Upper lobe of left lung (tissue), 6 donors: ENCODE measurements around the gene STIMATE. TPM values are rescaled to one million over a fixed set of nuclear protein-coding genes. Genes with fewer than 3 reads are reported as not detected.

ENCODE experiments used
- ATAC-seq, 2 donors: fragments of 200-7000 bp; cut with Tn5 transposase; one replicate each; pipeline ENCODE4 v1.9.1; 2022; ENCODE audit warnings: mild to moderate bottlenecking in 2 of 2, moderate library complexity in 2 of 2; ENCODE audit not compliant: low FRiP score in 2 of 2
- DNase-seq, 2 donors: peaks; one replicate each; pipeline ENCODE4 v3.0.0-alpha.2; 2019 to 2020
- H3K27ac ChIP-seq, 4 donors: fragments of 200-600 bp; sonication (generic); one replicate each; pipeline ENCODE4 v1.5.1; 2016 to 2019
- H3K27me3 ChIP-seq, 4 donors: fragments of 200-600 bp; sonication (generic); one replicate each; pipeline ENCODE4 v1.5.1; 2017 to 2019
- H3K36me3 ChIP-seq, 4 donors: fragments of 200-600 bp; sonication (generic); one replicate each; pipeline ENCODE4 v1.5.1; 2016 to 2019
- H3K4me1 ChIP-seq, 4 donors: fragments of 200-600 bp; sonication (generic); one replicate each; pipeline ENCODE4 v1.5.1; 2018 to 2019
- H3K4me3 ChIP-seq, 4 donors: fragments of 200-600 bp; sonication (generic); one replicate each; pipeline ENCODE4 v1.5.1; 2017 to 2019; ENCODE audit warnings: mild to moderate bottlenecking in 2 of 4, moderate library complexity in 1 of 4
- H3K9me3 ChIP-seq, 4 donors: fragments of 200-600 bp; sonication (generic); one replicate each; pipeline ENCODE4 v1.5.1; 2018 to 2019
- EP300 ChIP-seq, 4 donors: sonication (generic); formaldehyde crosslinking; IDR thresholded peaks; one replicate each; pipeline ENCODE4 v1.5.1; 2017; ENCODE audit warnings: antibody characterized with exemption in 4 of 4, control low read depth in 2 of 4
- POLR2A ChIP-seq, 4 donors: fragments of 450-650 bp; IDR thresholded peaks; one replicate each; pipeline ENCODE4 v1.5.1; 2016 to 2017; ENCODE audit warnings: antibody characterized with exemption in 4 of 4, mild to moderate bottlenecking in 2 of 4
- POLR2AphosphoS5 ChIP-seq, 2 donors: sonication (generic); formaldehyde crosslinking; IDR thresholded peaks; one replicate each; pipeline ENCODE4 v1.5.1; 2017; ENCODE audit warnings: antibody characterized with exemption in 2 of 2
- WGBS, 2 donors: methylation state at CpG; one replicate each; pipeline ENCODE4 v1.1.5; 2017 to 2018; 5-methylcytosine and 5-hydroxymethylcytosine counted together
- total RNA-seq, 6 donors: library from RNA; depleted of rRNA in 4 of 6; stranded (reverse); fragments of >200 nt in 4 of 6; gene quantifications; one replicate each; pipeline versions ENCODE4 v1.1.0 to v1.2.1, GENCODE V29; 2016 to 2021
- TF ChIP-seq, protein P1 (sequence below), 6 experiments: fragments of 450-650 bp in 4 of 6; fragments of 200-600 bp in 2 of 6; sonication (generic) in 2 of 6; IDR thresholded peaks; one replicate each; pipeline ENCODE4 v1.5.1; 2016 to 2019; ENCODE audit warnings: antibody characterized with exemption in 6 of 6
- donor health status: DM: no; HTN: no; CAD: no; lungs with moderate emphysema.
- donor health status: DM: no; HTN: yes; CAD: no; lungs with severe emphysema.

STIMATE gene
- total RNA-seq, 6 donors from 2014 or later, result 39.7 to 87.0 (median 44.9) TPM

GRCh38 chr3:52838561-52839267 is 58.6 kb downstream of the STIMATE start:
- no peak for ATAC-seq
- no peak overlapping the region for H3K27ac ChIP-seq
- peaks cover 0 to 66% (median 35%) of the 10 kb centered on the region in 4 donors for H3K36me3 ChIP-seq
- no peak for DNase-seq
- WGBS, 2 donors, result 80 to 100% methylated on average over 1 to 6 of the region's 8 CpGs
- no peaks in the 10 kb centered on the region for H3K9me3 ChIP-seq
- TF ChIP-seq EP300 (IDR thresholded peaks at IDR 0.05) (no peak), POLR2AphosphoS5 (IDR thresholded peaks at IDR 0.05) (no peak), POLR2A (IDR thresholded peaks at IDR 0.05) (no peak)
- TF ChIP-seq, protein P1, sequence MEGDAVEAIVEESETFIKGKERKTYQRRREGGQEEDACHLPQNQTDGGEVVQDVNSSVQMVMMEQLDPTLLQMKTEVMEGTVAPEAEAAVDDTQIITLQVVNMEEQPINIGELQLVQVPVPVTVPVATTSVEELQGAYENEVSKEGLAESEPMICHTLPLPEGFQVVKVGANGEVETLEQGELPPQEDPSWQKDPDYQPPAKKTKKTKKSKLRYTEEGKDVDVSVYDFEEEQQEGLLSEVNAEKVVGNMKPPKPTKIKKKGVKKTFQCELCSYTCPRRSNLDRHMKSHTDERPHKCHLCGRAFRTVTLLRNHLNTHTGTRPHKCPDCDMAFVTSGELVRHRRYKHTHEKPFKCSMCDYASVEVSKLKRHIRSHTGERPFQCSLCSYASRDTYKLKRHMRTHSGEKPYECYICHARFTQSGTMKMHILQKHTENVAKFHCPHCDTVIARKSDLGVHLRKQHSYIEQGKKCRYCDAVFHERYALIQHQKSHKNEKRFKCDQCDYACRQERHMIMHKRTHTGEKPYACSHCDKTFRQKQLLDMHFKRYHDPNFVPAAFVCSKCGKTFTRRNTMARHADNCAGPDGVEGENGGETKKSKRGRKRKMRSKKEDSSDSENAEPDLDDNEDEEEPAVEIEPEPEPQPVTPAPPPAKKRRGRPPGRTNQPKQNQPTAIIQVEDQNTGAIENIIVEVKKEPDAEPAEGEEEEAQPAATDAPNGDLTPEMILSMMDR (IDR thresholded peaks at IDR 0.05), result no peak
- peaks cover under 1 to 11% (median 8%) of the 10 kb centered on the region in 4 donors for H3K4me1 ChIP-seq
- no peak overlapping the region for H3K4me3 ChIP-seq
- no peaks in the 10 kb centered on the region for H3K27me3 ChIP-seq

DNA sequence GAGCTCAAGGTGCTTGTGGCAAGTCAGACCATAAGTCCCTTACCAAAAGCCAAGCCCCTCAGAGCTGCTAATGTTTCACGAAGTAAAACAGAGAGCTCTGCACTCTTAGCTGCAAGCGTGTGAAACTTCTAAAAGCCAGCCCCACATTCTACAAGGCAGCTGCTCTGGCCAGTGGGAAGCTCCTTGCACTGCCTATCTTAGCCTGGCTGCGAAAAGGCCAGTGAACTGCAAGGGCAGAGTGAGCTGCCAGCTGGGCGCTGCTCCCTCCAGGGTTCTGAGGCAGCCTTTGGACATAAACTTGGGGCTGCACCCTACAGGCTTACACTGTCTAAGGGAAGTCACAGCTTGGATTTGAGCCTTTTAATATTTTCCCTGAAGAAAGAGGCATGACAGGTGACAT is 60.4 kb downstream of the STIMATE start:
- Histone ChIP-seq H3K27me3 (no peaks in the 10 kb centered on the region), H3K4me3 (no peak overlapping the region), H3K4me1 (peaks cover 0 to 3% (median 0%) of the 10 kb centered on the region in 4 donors), H3K36me3 (peaks cover 0 to 57% (median 30%) of the 10 kb centered on the region in 4 donors), H3K9me3 (no peaks in the 10 kb centered on the region), H3K27ac (no peak overlapping the region)
- no peak for TF ChIP-seq EP300 (IDR thresholded peaks at IDR 0.05)
- TF ChIP-seq, protein P1 (IDR thresholded peaks at IDR 0.05), result no peak
- no peak for TF ChIP-seq POLR2A (IDR thresholded peaks at IDR 0.05)
- TF ChIP-seq POLR2AphosphoS5 (IDR thresholded peaks at IDR 0.05), result no peak
- ATAC-seq, result no peak
- DNase-seq, result no peak
- WGBS, 2 donors, result 82 to 93% methylated on average over 4 of the region's 4 CpGs

DNA sequence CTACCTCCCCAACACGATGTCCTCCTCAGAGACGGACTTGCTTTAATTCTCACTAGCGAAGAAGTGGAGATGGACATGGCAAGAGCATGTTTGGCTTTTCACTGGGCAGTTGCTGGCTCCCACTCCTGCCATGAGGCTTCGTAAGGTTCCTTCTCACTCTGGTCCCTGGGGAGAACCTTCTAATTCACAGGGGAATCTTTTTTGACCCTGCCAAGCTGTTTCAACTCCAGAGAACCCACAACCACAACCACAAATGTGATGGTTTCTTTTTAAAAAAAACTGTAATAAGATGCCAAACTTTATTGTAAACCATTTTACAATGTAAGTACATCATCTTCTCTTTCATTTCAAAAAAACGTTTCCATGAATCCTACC is 60.9 kb downstream of the STIMATE start:
- DNase-seq, result no peak
- 95 to 96% methylated on average over 5 of the region's 5 CpGs for WGBS, 2 donors
- Histone ChIP-seq H3K4me1 (peaks cover 0 to 3% (median under 1%) of the 10 kb centered on the region in 4 donors), H3K27ac (peak overlapping the region in 1 of 4 donors; percentile 3), H3K36me3 (peaks cover 0 to 51% (median 25%) of the 10 kb centered on the region in 4 donors), H3K4me3 (no peak overlapping the region), H3K9me3 (no peaks in the 10 kb centered on the region), H3K27me3 (no peaks in the 10 kb centered on the region)
- ATAC-seq, result no peak
- TF ChIP-seq EP300 (IDR thresholded peaks at IDR 0.05) (no peak), POLR2AphosphoS5 (IDR thresholded peaks at IDR 0.05) (no peak), POLR2A (IDR thresholded peaks at IDR 0.05) (no peak)
- TF ChIP-seq, protein P1 (IDR thresholded peaks at IDR 0.05), result no peak

DNA sequence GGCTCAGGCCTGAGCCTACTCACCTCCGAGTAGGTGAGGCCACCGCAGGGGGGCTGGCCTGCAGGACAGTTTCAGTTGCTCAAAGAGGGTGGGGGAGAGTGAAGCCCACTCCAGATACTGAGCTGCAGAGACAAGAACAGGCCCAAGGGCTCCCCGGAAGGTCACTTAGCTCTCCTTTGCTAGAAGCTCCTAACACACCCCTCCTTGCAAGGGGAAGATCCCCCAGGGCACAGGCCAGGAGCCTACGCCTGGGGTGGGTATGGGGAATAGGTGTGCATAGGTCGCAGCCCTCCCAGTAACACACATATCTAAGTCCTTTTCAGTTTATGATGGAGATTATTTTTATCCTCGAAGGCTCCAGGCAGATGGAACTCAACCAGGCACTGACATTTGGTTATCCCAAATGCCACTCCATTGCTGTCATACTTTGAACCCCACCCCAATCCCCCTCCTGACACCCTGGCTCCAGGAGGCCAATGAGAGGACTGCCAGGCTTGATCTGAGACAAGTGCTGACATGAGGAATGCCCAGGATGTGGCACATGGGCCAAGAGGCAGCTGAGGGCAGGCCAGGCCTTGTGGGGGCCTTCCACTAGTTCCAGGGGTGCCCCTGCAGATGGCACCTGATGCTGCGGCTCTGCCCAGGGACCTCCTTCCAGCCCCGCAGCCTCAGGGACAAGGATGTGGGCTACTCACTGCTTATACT is 61.4 kb downstream of the STIMATE start:
- WGBS, 2 donors, result 85 to 97% methylated on average over 4 to 8 of the region's 8 CpGs
- peaks cover 0 to 6% (median 3%) of the 10 kb centered on the region in 4 donors for H3K4me1 ChIP-seq
- ATAC-seq (no peak), DNase-seq (no peak)
- no peak overlapping the region for H3K4me3 ChIP-seq
- peaks cover 0 to 46% (median 20%) of the 10 kb centered on the region in 4 donors for H3K36me3 ChIP-seq
- no peaks in the 10 kb centered on the region for H3K9me3 ChIP-seq
- H3K27me3 ChIP-seq, result no peaks in the 10 kb centered on the region
- TF ChIP-seq EP300 (IDR thresholded peaks at IDR 0.05) (no peak), POLR2A (IDR thresholded peaks at IDR 0.05) (no peak), POLR2AphosphoS5 (IDR thresholded peaks at IDR 0.05) (no peak)
- TF ChIP-seq, protein P1 (IDR thresholded peaks at IDR 0.05), result no peak
- peak overlapping the region in 1 of 4 donors; percentile 3 for H3K27ac ChIP-seq
